ENCODE results near the gene ARHGAP35. TPM values are rescaled to one million over a fixed set of nuclear protein-coding genes. Genes with fewer than 3 reads are reported as not detected.

ARHGAP35 gene
- polyA plus RNA-seq, 3 donors from 2014 or later = 1.5 to 6.9 (median 2.7) TPM

GRCh38 chr19:46830864-46831263 is 29.9 kb upstream of the ARHGAP35 start:
- H3K4me3 Mint-ChIP-seq = no peak overlapping the region
- no peak for DNase-seq
- H3K36me3 Mint-ChIP-seq = no peaks in the 10 kb centered on the region
- no peak overlapping the region for H3K27ac Mint-ChIP-seq
- H3K9me3 Mint-ChIP-seq = no peaks in the 10 kb centered on the region
- peaks cover 0 to 2% (median 0%) of the 10 kb centered on the region in 3 donors for H3K27me3 Mint-ChIP-seq (ENCODE audit: low read depth in 3 of 3)
- peaks cover 0 to 1% of the 10 kb centered on the region in 2 donors for H3K4me1 Mint-ChIP-seq

- Mint-ChIP-seq H3K36me3 (peaks cover 0 to 10% (median 3%) of the 10 kb centered on the region in 3 donors), H3K27me3 (ENCODE audit: low read depth in 3 of 3) (peaks cover 0 to 2% (median 0%) of the 10 kb centered on the region in 3 donors), H3K27ac (no peak overlapping the region), H3K4me3 (no peak overlapping the region), H3K4me1 (peaks cover 0 to 1% of the 10 kb centered on the region in 2 donors), H3K9me3 (no peaks in the 10 kb centered on the region)
- no peak for DNase-seq
Measured at GRCh38 chr19:46834121-46834520, 26.7 kb upstream of the ARHGAP35 start.

DNA sequence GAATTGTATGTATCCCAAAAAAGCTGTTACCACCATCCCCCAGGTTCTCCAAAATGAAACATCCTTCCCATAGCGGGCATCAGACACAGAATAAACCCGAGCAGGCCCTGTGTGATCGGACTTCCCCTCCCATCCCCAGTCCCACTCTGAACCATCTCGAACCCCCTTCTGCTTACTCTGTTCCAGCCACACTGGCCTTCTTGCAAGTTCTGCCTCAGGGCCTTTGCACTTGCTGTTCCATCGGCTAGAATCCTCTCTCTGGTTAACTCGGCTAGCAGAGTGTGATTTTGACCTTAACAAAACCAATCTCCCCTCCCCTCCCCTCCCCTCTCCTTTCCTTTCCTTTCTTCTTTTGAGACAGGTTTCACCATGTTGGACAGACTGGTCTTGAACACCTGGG is 25.8 kb upstream of the ARHGAP35 start:
- Mint-ChIP-seq H3K27me3 (ENCODE audit: low read depth in 3 of 3) (peaks cover 0 to 2% (median 1%) of the 10 kb centered on the region in 3 donors), H3K4me3 (no peak overlapping the region), H3K36me3 (peaks cover 0 to 10% (median 3%) of the 10 kb centered on the region in 3 donors), H3K4me1 (peaks cover 0 to under 1% of the 10 kb centered on the region in 2 donors), H3K27ac (no peak overlapping the region), H3K9me3 (no peaks in the 10 kb centered on the region)
- DNase-seq = no peak

- no peak for DNase-seq
- H3K4me1 Mint-ChIP-seq = no peaks in the 10 kb centered on the region
- H3K9me3 Mint-ChIP-seq = no peaks in the 10 kb centered on the region
- peaks cover 0 to 3% (median 0%) of the 10 kb centered on the region in 3 donors for H3K27me3 Mint-ChIP-seq (ENCODE audit: low read depth in 3 of 3)
- no peak overlapping the region for H3K4me3 Mint-ChIP-seq
- H3K27ac Mint-ChIP-seq = no peak overlapping the region
- H3K36me3 Mint-ChIP-seq = peaks cover 5 to 16% (median 6%) of the 10 kb centered on the region in 3 donors
Measured at GRCh38 chr19:46838160-46838559, 22.6 kb upstream of the ARHGAP35 start.

DNA sequence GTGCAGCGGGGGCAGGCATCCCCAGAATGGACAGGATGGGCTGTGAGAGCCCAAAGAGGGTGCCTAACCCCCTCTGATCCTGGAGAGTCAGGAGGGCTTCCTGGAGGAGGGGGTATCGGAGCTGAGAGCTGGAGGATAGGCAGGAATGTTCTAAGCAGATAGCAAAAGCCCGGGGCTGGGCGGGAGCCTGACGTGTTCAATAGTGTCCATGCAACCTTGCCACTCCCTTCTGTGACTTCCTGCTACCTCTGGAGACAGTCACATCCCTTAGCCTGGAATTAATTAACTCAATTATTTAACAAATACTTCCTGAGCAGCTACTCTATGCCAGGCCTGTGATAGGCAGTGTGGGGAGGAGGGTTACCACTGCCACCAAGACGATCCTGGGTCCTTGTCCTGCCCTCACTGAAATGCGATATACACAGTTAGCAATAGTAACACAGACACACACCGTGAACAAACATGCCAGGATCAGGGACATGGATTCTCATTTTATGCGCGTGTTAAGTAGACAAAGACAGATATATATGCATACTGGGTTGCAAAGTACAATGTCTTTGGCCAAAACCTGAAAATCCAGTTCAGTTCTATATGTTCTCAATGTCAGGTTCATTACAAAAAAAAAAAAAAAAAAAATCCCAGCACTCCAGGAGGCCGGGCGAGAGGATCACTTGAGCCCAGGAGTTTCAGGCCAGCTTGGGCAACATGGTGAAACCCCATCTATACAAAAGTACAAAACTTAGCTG is 20.9 kb upstream of the ARHGAP35 start:
- peak overlapping the region in 1 of 6 donors; percentile 53 for H3K27ac Mint-ChIP-seq
- no peak for DNase-seq
- peaks cover 0 to 3% (median 0%) of the 10 kb centered on the region in 3 donors for H3K27me3 Mint-ChIP-seq (ENCODE audit: low read depth in 3 of 3)
- H3K4me3 Mint-ChIP-seq = no peak overlapping the region
- H3K9me3 Mint-ChIP-seq = no peaks in the 10 kb centered on the region
- H3K36me3 Mint-ChIP-seq = peaks cover 6 to 18% (median 6%) of the 10 kb centered on the region in 3 donors
- H3K4me1 Mint-ChIP-seq = no peaks in the 10 kb centered on the region

GRCh38 chr19:46840498-46840942 is 20.3 kb upstream of the ARHGAP35 start:
- H3K9me3 Mint-ChIP-seq = no peaks in the 10 kb centered on the region
- no peak overlapping the region for H3K4me3 Mint-ChIP-seq
- peak; percentile 44 to 58 (median 53) for DNase-seq
- H3K27ac Mint-ChIP-seq = peak overlapping the region in 1 of 6 donors; percentile 46
- H3K27me3 Mint-ChIP-seq (ENCODE audit: low read depth in 3 of 3) = peaks cover 0 to 3% (median 0%) of the 10 kb centered on the region in 3 donors
- H3K4me1 Mint-ChIP-seq = peaks cover 0 to 1% of the 10 kb centered on the region in 2 donors
- H3K36me3 Mint-ChIP-seq = peaks cover 7 to 18% (median 8%) of the 10 kb centered on the region in 3 donors

- peaks cover 0 to 3% (median 0%) of the 10 kb centered on the region in 3 donors for H3K27me3 Mint-ChIP-seq (ENCODE audit: low read depth in 3 of 3)
- H3K4me3 Mint-ChIP-seq = no peak overlapping the region
- H3K36me3 Mint-ChIP-seq = peaks cover 10 to 20% (median 11%) of the 10 kb centered on the region in 3 donors
- no peak for DNase-seq
- peaks cover 0 to 6% of the 10 kb centered on the region in 2 donors for H3K4me1 Mint-ChIP-seq
- no peak overlapping the region for H3K27ac Mint-ChIP-seq
- H3K9me3 Mint-ChIP-seq = no peaks in the 10 kb centered on the region
Measured at GRCh38 chr19:46841458-46842083, 19.2 kb upstream of the ARHGAP35 start.

DNA sequence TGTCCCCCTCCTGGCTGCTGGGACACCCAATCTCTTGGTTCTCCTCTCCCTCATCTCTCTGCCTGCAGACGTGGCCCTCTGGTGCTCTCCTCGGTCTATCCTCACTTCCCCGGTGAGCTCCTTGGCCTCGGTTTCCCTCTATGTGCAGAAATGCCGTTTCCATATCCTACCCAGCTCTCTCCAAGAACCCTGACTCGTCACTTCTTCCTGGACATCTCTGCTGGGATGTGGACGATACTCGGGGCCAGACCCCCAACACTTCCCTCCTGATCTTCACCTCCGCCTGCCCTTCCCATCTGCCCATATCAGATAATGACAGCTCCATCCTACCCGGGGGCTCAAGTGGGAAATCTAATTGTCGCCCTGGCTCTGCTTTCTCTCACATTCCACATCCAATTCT is 18.0 kb upstream of the ARHGAP35 start:
- Mint-ChIP-seq H3K9me3 (no peaks in the 10 kb centered on the region), H3K27ac (no peak overlapping the region), H3K36me3 (peaks cover 11 to 22% (median 12%) of the 10 kb centered on the region in 3 donors), H3K4me1 (peaks cover 0 to 6% of the 10 kb centered on the region in 2 donors), H3K27me3 (ENCODE audit: low read depth in 3 of 3) (peaks cover 0 to 3% (median 0%) of the 10 kb centered on the region in 3 donors), H3K4me3 (no peak overlapping the region)
- no peak for DNase-seq

- no peak for DNase-seq
- Mint-ChIP-seq H3K27ac (no peak overlapping the region), H3K9me3 (no peaks in the 10 kb centered on the region), H3K36me3 (peaks cover 10 to 16% (median 11%) of the 10 kb centered on the region in 3 donors), H3K27me3 (ENCODE audit: low read depth in 3 of 3) (peaks cover 0 to 3% (median 0%) of the 10 kb centered on the region in 3 donors), H3K4me3 (no peak overlapping the region), H3K4me1 (peaks cover under 1 to 6% of the 10 kb centered on the region in 2 donors)
Measured at GRCh38 chr19:46844067-46844489, 16.7 kb upstream of the ARHGAP35 start.

DNA sequence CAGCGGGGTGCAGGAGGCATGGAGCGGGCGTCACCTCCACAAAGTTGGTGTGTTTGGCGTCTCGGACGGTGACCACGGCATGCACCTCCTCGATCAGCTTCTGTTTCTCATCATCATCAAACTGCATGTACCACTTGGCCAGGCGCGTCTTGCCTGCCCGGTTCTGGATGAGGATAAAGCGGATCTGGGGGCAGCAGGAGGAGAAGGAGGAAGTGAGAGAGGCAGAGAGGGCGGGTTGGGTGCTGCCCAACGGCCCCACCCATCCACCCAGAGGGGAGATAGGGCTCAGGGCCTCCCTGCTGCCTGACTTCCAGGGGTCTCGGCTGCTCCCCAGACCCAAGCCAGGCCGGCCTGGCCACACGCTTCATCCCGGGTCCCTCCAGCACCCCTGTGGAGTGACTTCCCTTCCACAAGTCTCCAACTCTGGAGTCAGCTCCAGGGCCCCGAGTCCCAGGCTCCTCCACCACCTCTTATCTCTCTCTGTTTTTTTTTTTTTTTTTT is 14.8 kb upstream of the ARHGAP35 start:
- no peak overlapping the region for H3K27ac Mint-ChIP-seq
- no peak for DNase-seq
- H3K4me3 Mint-ChIP-seq = no peak overlapping the region
- H3K27me3 Mint-ChIP-seq (ENCODE audit: low read depth in 3 of 3) = peaks cover 0 to 6% (median 5%) of the 10 kb centered on the region in 3 donors
- H3K9me3 Mint-ChIP-seq = no peaks in the 10 kb centered on the region
- H3K36me3 Mint-ChIP-seq = peaks cover 10 to 16% (median 11%) of the 10 kb centered on the region in 3 donors
- H3K4me1 Mint-ChIP-seq = peaks cover 18 to 24% of the 10 kb centered on the region in 2 donors

DNA sequence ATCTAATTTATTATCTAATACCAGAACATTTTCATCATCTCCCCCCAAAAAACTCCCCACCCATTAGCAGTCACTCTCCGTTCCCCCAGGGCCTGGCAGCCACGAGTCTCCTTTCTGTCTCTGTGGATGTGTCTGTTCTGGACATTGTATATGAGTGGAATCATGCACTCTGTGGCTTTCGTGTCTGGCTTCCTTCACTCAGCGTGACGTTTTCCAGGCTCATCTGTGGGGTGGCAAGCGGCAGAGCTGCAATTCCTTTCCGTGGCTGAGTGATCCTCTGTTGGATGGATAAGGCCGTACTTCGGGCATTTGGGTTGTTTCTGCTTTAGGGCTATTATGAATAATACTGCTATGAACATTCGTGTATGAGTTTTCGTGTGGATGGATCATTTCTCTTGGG is 13.3 kb upstream of the ARHGAP35 start:
- peak overlapping the region in 1 of 5 donors; percentile 19 for H3K4me3 Mint-ChIP-seq
- peaks cover 18 to 25% of the 10 kb centered on the region in 2 donors for H3K4me1 Mint-ChIP-seq
- H3K9me3 Mint-ChIP-seq = no peaks in the 10 kb centered on the region
- H3K27ac Mint-ChIP-seq = peak overlapping the region in 1 of 6 donors; percentile 37
- DNase-seq = no peak
- H3K36me3 Mint-ChIP-seq = peaks cover 10 to 13% (median 11%) of the 10 kb centered on the region in 3 donors
- peaks cover 0 to 6% (median 5%) of the 10 kb centered on the region in 3 donors for H3K27me3 Mint-ChIP-seq (ENCODE audit: low read depth in 3 of 3)

- no peak overlapping the region for H3K27ac Mint-ChIP-seq
- peaks cover 18 to 25% of the 10 kb centered on the region in 2 donors for H3K4me1 Mint-ChIP-seq
- H3K4me3 Mint-ChIP-seq = peak overlapping the region in 2 of 5 donors; percentile 18 to 28
- DNase-seq = no peak
- H3K36me3 Mint-ChIP-seq = peaks cover 5 to 9% (median 7%) of the 10 kb centered on the region in 3 donors
- H3K9me3 Mint-ChIP-seq = no peaks in the 10 kb centered on the region
- H3K27me3 Mint-ChIP-seq (ENCODE audit: low read depth in 3 of 3) = peaks cover 0 to 5% (median 5%) of the 10 kb centered on the region in 3 donors
Measured at GRCh38 chr19:46848389-46848788, 12.4 kb upstream of the ARHGAP35 start.

- Mint-ChIP-seq H3K9me3 (no peaks in the 10 kb centered on the region), H3K27ac (peak overlapping the region; percentile 81 to 96 (median 92)), H3K4me3 (peak overlapping the region; percentile 90 to 95 (median 93)), H3K36me3 (peaks cover 5 to 9% (median 7%) of the 10 kb centered on the region in 3 donors), H3K4me1 (peaks cover 18 to 25% of the 10 kb centered on the region in 2 donors), H3K27me3 (ENCODE audit: low read depth in 3 of 3) (peaks cover 0 to 7% (median 5%) of the 10 kb centered on the region in 3 donors)
- no peak for DNase-seq
Measured at GRCh38 chr19:46849610-46850009, 11.2 kb upstream of the ARHGAP35 start.
